Naive thymus-derived CD8-positive, alpha-beta T cell (primary cell): ENCODE results near the gene ABCA13. TPM values are rescaled to one million over a fixed set of nuclear protein-coding genes. Genes with fewer than 3 reads are reported as not detected.

Experiments
- ATAC-seq, 2 donors: fragments of 150-1000 bp; cut with Tn5 transposase in 1 of 2; sonication (Bioruptor Pico), chemical (Tn5 transposase) in 1 of 2; 1 replicate in 1 of 2; 2 replicates in 1 of 2; pipeline ENCODE4 v1.10.0; 2021; ENCODE audit warnings: mild to moderate bottlenecking in 2 of 2, moderate library complexity in 2 of 2
- POLR2A ChIA-PET: fragments of 350-600 bp; sonication (Branson Sonifier 250); formaldehyde crosslinking; loops from one replicate; lab custom pipeline; 2021; ENCODE audit warnings: antibody characterized with exemption; lab: Charles Lee
- DNase-seq, 10 donors: peaks; one replicate each; pipeline versions ENCODE4 v3.0.0 to v3.0.0-alpha.2; 2020 to 2022
- H3K27ac Mint-ChIP-seq, 10 donors: one replicate each; pipeline ENCODE4 v1.8.0; 2020 to 2022; ENCODE audit warnings: mild to moderate bottlenecking in 10 of 10, mixed read lengths in 10 of 10, moderate library complexity in 4 of 10, inconsistent platforms in 1 of 10
- H3K27me3 Mint-ChIP-seq, 5 donors: one replicate each; pipeline ENCODE4 v1.8.0; 2021 to 2022; ENCODE audit warnings: mixed read lengths in 5 of 5
- H3K36me3 Mint-ChIP-seq, 3 donors: one replicate each; pipeline ENCODE4 v1.8.0; 2020 to 2022; ENCODE audit warnings: mixed read lengths in 3 of 3, mild to moderate bottlenecking in 2 of 3, inconsistent platforms in 1 of 3
- H3K4me1 Mint-ChIP-seq, 4 donors: one replicate each; pipeline ENCODE4 v1.8.0; 2021 to 2022; ENCODE audit warnings: mixed read lengths in 4 of 4
- H3K4me3 Mint-ChIP-seq, 10 donors: one replicate each; pipeline ENCODE4 v1.8.0; 2020 to 2022; ENCODE audit warnings: mild to moderate bottlenecking in 10 of 10, mixed read lengths in 10 of 10, moderate library complexity in 6 of 10, inconsistent platforms in 1 of 10
- H3K9me3 Mint-ChIP-seq, 9 donors: one replicate each; pipeline ENCODE4 v1.8.0; 2020 to 2022; ENCODE audit warnings: mixed read lengths in 9 of 9, mild to moderate bottlenecking in 3 of 9, inconsistent platforms in 1 of 9, moderate library complexity in 1 of 9
- polyA plus RNA-seq, 3 donors: library from polyadenylated mRNA; unstranded; fragments of 300-500 nt; fragmentation: Illumina TruSeq; gene quantifications; one replicate each; pipeline ENCODE4 v1.2.3, GENCODE V29; 2021
- total RNA-seq, 8 experiments: library from RNA in 2 of 8; stranded (reverse) in 2 of 8; gene quantifications; one replicate each; pipeline ENCODE4 v1.2.3 and lab custom pipeline; 2021 to 2026

Gene ABCA13
- total and polyA plus RNA-seq, 5 experiments from 2014 or later: not detected

GRCh38 chr7:48255046-48255445 lies 83.8 kb downstream of the ABCA13 start:
- Mint-ChIP-seq H3K9me3 (peaks cover 0 to 4% (median 0%) of the 10 kb centered on the region in 9 donors), H3K4me1 (peaks cover 0 to 2% (median 0%) of the 10 kb centered on the region in 4 donors), H3K4me3 (no peak overlapping the region), H3K27ac (no peak overlapping the region), H3K27me3 (peaks cover 0 to 13% (median 0%) of the 10 kb centered on the region in 5 donors), H3K36me3 (no peaks in the 10 kb centered on the region)
- POLR2A ChIA-PET: no interaction called here
- ATAC-seq (no peak), DNase-seq (no peak)

GRCh38 chr7:48259463-48260280 lies 88.4 kb downstream of the ABCA13 start:
- H3K27ac Mint-ChIP-seq: no peak overlapping the region
- peaks cover 0 to 4% (median 0%) of the 10 kb centered on the region in 9 donors for H3K9me3 Mint-ChIP-seq
- no peak overlapping the region for H3K4me3 Mint-ChIP-seq
- no peak for DNase-seq
- peaks cover 0 to 17% (median 0%) of the 10 kb centered on the region in 5 donors for H3K27me3 Mint-ChIP-seq
- ATAC-seq: no peak
- no peaks in the 10 kb centered on the region for H3K4me1 Mint-ChIP-seq
- POLR2A ChIA-PET: no interaction called here
- no peaks in the 10 kb centered on the region for H3K36me3 Mint-ChIP-seq

GRCh38 chr7:48261696-48262095 lies 90.4 kb downstream of the ABCA13 start:
- POLR2A ChIA-PET: no interaction called here
- Mint-ChIP-seq H3K36me3 (no peaks in the 10 kb centered on the region), H3K27me3 (peaks cover 0 to 11% (median 0%) of the 10 kb centered on the region in 5 donors), H3K4me1 (no peaks in the 10 kb centered on the region), H3K27ac (no peak overlapping the region), H3K4me3 (no peak overlapping the region), H3K9me3 (no peaks in the 10 kb centered on the region)
- DNase-seq: no peak
- no peak for ATAC-seq

GRCh38 chr7:48262606-48263310 lies 91.5 kb downstream of the ABCA13 start:
- H3K27ac Mint-ChIP-seq: no peak overlapping the region
- POLR2A ChIA-PET: no interaction called here
- no peak for DNase-seq
- H3K9me3 Mint-ChIP-seq: no peaks in the 10 kb centered on the region
- H3K4me3 Mint-ChIP-seq: no peak overlapping the region
- peaks cover 0 to 7% (median 0%) of the 10 kb centered on the region in 5 donors for H3K27me3 Mint-ChIP-seq
- H3K36me3 Mint-ChIP-seq: no peaks in the 10 kb centered on the region
- ATAC-seq: no peak
- H3K4me1 Mint-ChIP-seq: no peaks in the 10 kb centered on the region

- POLR2A ChIA-PET: no interaction called here
- DNase-seq (no peak), ATAC-seq (no peak)
- Mint-ChIP-seq H3K4me3 (no peak overlapping the region), H3K9me3 (no peaks in the 10 kb centered on the region), H3K27ac (no peak overlapping the region), H3K4me1 (no peaks in the 10 kb centered on the region), H3K27me3 (peaks cover 0 to 7% (median 0%) of the 10 kb centered on the region in 5 donors), H3K36me3 (no peaks in the 10 kb centered on the region)
Observed at GRCh38 chr7:48263311-48263650, 92.0 kb downstream of the ABCA13 start.

GRCh38 chr7:48269066-48269465 lies 97.8 kb downstream of the ABCA13 start:
- no peak overlapping the region for H3K27ac Mint-ChIP-seq
- no peaks in the 10 kb centered on the region for H3K4me1 Mint-ChIP-seq
- POLR2A ChIA-PET: no interaction called here
- no peak overlapping the region for H3K4me3 Mint-ChIP-seq
- peaks cover 0 to 9% (median 5%) of the 10 kb centered on the region in 5 donors for H3K27me3 Mint-ChIP-seq
- no peaks in the 10 kb centered on the region for H3K9me3 Mint-ChIP-seq
- DNase-seq (no peak), ATAC-seq (no peak)
- no peaks in the 10 kb centered on the region for H3K36me3 Mint-ChIP-seq

GRCh38 chr7:48274662-48275061 lies 103.4 kb downstream of the ABCA13 start:
- peaks cover 0 to 1% (median 0%) of the 10 kb centered on the region in 5 donors for H3K27me3 Mint-ChIP-seq

GRCh38 chr7:48279420-48279819 lies 108.2 kb downstream of the ABCA13 start:
- ATAC-seq: no peak
- H3K27ac Mint-ChIP-seq: no peak overlapping the region
- H3K4me1 Mint-ChIP-seq: no peaks in the 10 kb centered on the region
- H3K4me3 Mint-ChIP-seq: no peak overlapping the region
- H3K36me3 Mint-ChIP-seq: no peaks in the 10 kb centered on the region
- H3K9me3 Mint-ChIP-seq: no peaks in the 10 kb centered on the region
- POLR2A ChIA-PET: no interaction called here
- H3K27me3 Mint-ChIP-seq: peaks cover 0 to 22% (median 7%) of the 10 kb centered on the region in 5 donors
- DNase-seq: no peak

More at GRCh38 chr7:48274662-48275061, 103.4 kb downstream of the ABCA13 start:
- Mint-ChIP-seq H3K36me3 (no peaks in the 10 kb centered on the region), H3K9me3 (no peaks in the 10 kb centered on the region), H3K4me1 (no peaks in the 10 kb centered on the region), H3K27ac (no peak overlapping the region), H3K4me3 (no peak overlapping the region)
- ATAC-seq (no peak), DNase-seq (no peak)
- POLR2A ChIA-PET: no interaction called here

- Mint-ChIP-seq H3K9me3 (no peaks in the 10 kb centered on the region), H3K4me3 (no peak overlapping the region), H3K4me1 (no peaks in the 10 kb centered on the region), H3K36me3 (no peaks in the 10 kb centered on the region), H3K27me3 (peaks cover 0 to 27% (median 8%) of the 10 kb centered on the region in 5 donors), H3K27ac (no peak overlapping the region)
- DNase-seq (no peak), ATAC-seq (no peak)
- POLR2A ChIA-PET: no interaction called here
Observed at GRCh38 chr7:48280100-48280499, 108.8 kb downstream of the ABCA13 start.

GRCh38 chr7:48285373-48285772 lies 114.1 kb downstream of the ABCA13 start:
- Mint-ChIP-seq H3K27me3 (peaks cover 4 to 42% (median 13%) of the 10 kb centered on the region in 5 donors), H3K4me1 (no peaks in the 10 kb centered on the region), H3K9me3 (peaks cover 0 to 2% (median 0%) of the 10 kb centered on the region in 9 donors), H3K4me3 (no peak overlapping the region), H3K27ac (no peak overlapping the region), H3K36me3 (no peaks in the 10 kb centered on the region)
- DNase-seq (no peak), ATAC-seq (no peak)
- POLR2A ChIA-PET: no interaction called here

GRCh38 chr7:48286836-48287235 lies 115.6 kb downstream of the ABCA13 start:
- Mint-ChIP-seq H3K27ac (no peak overlapping the region), H3K36me3 (no peaks in the 10 kb centered on the region)

GRCh38 chr7:48289656-48290055 lies 118.4 kb downstream of the ABCA13 start:
- Mint-ChIP-seq H3K4me1 (no peaks in the 10 kb centered on the region), H3K9me3 (peaks cover 0 to 2% (median 0%) of the 10 kb centered on the region in 9 donors), H3K36me3 (no peaks in the 10 kb centered on the region), H3K27ac (no peak overlapping the region), H3K4me3 (no peak overlapping the region), H3K27me3 (peaks cover 6 to 42% (median 7%) of the 10 kb centered on the region in 5 donors)
- no peak for DNase-seq
- ATAC-seq: no peak
- POLR2A ChIA-PET: no interaction called here

More at GRCh38 chr7:48286836-48287235, 115.6 kb downstream of the ABCA13 start:
- DNase-seq: no peak
- Mint-ChIP-seq H3K9me3 (peaks cover 0 to 2% (median 0%) of the 10 kb centered on the region in 9 donors), H3K4me1 (no peaks in the 10 kb centered on the region), H3K27me3 (peaks cover 4 to 44% (median 12%) of the 10 kb centered on the region in 5 donors), H3K4me3 (no peak overlapping the region)
- POLR2A ChIA-PET: no interaction called here
- no peak for ATAC-seq

GRCh38 chr7:48292949-48293348 lies 121.7 kb downstream of the ABCA13 start:
- POLR2A ChIA-PET: no interaction called here
- Mint-ChIP-seq H3K4me1 (no peaks in the 10 kb centered on the region), H3K9me3 (no peaks in the 10 kb centered on the region), H3K27me3 (peaks cover 0 to 22% (median 4%) of the 10 kb centered on the region in 5 donors), H3K4me3 (no peak overlapping the region), H3K27ac (no peak overlapping the region), H3K36me3 (no peaks in the 10 kb centered on the region)
- no peak for DNase-seq
- no peak for ATAC-seq
